ENCODE results near the gene CXCR5. TPM values are rescaled to one million over a fixed set of nuclear protein-coding genes. Genes with fewer than 3 reads are reported as not detected.

The CXCR5 gene
- total RNA-seq, 4 donors from 2014 or later: 0.17 TPM; not detected in 3

DNA sequence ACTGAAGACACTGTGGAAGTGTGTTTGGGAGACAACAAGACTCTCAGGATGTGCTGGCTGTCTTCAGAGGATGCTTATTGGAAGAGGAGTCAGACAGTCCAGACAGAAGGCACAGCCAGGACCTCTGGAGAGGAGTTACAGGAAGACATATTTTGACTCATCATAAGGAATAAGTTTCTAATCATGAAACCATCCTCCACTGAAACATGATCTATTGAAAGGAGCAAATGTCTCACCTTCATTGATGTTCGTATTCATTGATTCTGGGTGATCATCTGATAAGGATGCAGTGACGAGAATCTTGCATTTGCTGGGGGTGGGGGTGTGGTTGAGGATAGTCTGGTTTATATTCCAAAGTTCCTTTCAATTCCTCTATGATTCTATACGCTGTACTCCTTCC lies 2.5 kb upstream of the CXCR5 start:
- H3K27ac ChIP-seq (replicated peaks in 1 of 4): no peak overlapping the region
- H3K4me3 ChIP-seq: no peak overlapping the region
- DNase-seq (ENCODE audit: extremely low spot score): no peak
- H3K9me3 ChIP-seq: no peaks in the 10 kb centered on the region
- no peaks in the 10 kb centered on the region for H3K36me3 ChIP-seq
- peaks cover 0 to 15% (median 15%) of the 10 kb centered on the region in 4 donors for H3K4me1 ChIP-seq
- intact Hi-C loops (cut with DNase I): no loop called here
- TF ChIP-seq EP300 (IDR thresholded peaks at IDR 0.05) (no peak), POLR2AphosphoS5 (IDR thresholded peaks at IDR 0.05) (no peak), POLR2A (IDR thresholded peaks at IDR 0.05; ENCODE audit: low read depth) (no peak)
- TF ChIP-seq, protein P1, sequence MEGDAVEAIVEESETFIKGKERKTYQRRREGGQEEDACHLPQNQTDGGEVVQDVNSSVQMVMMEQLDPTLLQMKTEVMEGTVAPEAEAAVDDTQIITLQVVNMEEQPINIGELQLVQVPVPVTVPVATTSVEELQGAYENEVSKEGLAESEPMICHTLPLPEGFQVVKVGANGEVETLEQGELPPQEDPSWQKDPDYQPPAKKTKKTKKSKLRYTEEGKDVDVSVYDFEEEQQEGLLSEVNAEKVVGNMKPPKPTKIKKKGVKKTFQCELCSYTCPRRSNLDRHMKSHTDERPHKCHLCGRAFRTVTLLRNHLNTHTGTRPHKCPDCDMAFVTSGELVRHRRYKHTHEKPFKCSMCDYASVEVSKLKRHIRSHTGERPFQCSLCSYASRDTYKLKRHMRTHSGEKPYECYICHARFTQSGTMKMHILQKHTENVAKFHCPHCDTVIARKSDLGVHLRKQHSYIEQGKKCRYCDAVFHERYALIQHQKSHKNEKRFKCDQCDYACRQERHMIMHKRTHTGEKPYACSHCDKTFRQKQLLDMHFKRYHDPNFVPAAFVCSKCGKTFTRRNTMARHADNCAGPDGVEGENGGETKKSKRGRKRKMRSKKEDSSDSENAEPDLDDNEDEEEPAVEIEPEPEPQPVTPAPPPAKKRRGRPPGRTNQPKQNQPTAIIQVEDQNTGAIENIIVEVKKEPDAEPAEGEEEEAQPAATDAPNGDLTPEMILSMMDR (IDR thresholded peaks at IDR 0.05): no peak
- H3K27me3 ChIP-seq: no peaks in the 10 kb centered on the region
- 81% methylated on average over 3 of the region's 3 CpGs for WGBS

DNA sequence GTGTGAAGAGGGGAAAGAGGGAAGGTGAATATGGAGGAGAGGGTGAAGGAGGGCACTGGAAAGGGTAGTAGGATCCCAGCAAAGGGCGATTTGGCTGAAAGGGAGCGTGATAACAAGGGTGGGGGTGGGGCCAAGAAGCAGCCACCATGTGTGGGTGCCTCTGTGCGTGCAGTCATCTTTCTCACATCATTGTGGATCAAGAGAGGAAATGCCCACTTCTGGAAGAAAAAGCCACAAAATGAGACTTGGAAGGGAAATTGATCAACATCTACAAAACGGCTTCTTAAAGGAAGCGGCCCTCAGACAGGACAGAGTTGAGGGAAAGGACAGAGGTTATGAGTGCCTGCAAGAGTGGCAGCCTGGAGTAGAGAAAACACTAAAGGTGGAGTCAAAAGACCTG lies 1.2 kb upstream of the CXCR5 start:
- Histone ChIP-seq H3K27ac (replicated peaks in 1 of 4) (no peak overlapping the region), H3K4me1 (peaks cover 3 to 28% (median 27%) of the 10 kb centered on the region in 4 donors), H3K27me3 (no peaks in the 10 kb centered on the region), H3K36me3 (no peaks in the 10 kb centered on the region), H3K9me3 (no peaks in the 10 kb centered on the region), H3K4me3 (no peak overlapping the region)
- intact Hi-C loops (cut with DNase I): no loop called here
- TF ChIP-seq EP300 (IDR thresholded peaks at IDR 0.05): no peak
- DNase-seq (ENCODE audit: extremely low spot score): no peak
- 75% methylated on average over 5 of the region's 5 CpGs for WGBS

DNA sequence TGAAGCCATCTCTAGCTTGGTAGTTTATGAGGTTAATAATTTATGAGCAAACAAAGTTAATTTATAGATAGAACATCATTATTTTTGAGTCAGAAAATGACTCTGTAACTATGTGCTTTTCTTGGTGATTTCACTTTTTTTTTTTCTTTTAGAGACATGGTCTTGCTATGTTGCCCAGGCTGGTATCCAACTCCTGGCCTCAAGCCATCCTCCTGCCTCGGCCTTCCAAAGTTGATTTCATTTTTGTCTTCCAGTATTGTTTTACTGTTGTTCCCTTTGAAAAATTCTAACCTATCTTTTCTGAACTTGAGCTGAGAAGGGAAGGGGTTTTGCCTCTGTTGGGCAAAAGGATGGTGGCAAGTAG lies 706 bp upstream of the CXCR5 start:
- no peaks in the 10 kb centered on the region for H3K27me3 ChIP-seq
- peak overlapping the region in 1 of 4 donors; percentile 10 for H3K27ac ChIP-seq (replicated peaks in 1 of 4)
- intact Hi-C loops (cut with DNase I): no loop called here
- TF ChIP-seq, protein P1 (IDR thresholded peaks at IDR 0.05): no peak
- TF ChIP-seq POLR2A (IDR thresholded peaks at IDR 0.05; ENCODE audit: low read depth): no peak
- TF ChIP-seq POLR2AphosphoS5 (IDR thresholded peaks at IDR 0.05): no peak
- no peak for TF ChIP-seq EP300 (IDR thresholded peaks at IDR 0.05)
- H3K4me3 ChIP-seq: no peak overlapping the region
- DNase-seq (ENCODE audit: extremely low spot score): no peak
- peaks cover 8 to 33% (median 32%) of the 10 kb centered on the region in 4 donors for H3K4me1 ChIP-seq
- H3K36me3 ChIP-seq: no peaks in the 10 kb centered on the region
- WGBS: 39% methylated on average over 1 of the region's 1 CpG
- H3K9me3 ChIP-seq: no peaks in the 10 kb centered on the region

DNA sequence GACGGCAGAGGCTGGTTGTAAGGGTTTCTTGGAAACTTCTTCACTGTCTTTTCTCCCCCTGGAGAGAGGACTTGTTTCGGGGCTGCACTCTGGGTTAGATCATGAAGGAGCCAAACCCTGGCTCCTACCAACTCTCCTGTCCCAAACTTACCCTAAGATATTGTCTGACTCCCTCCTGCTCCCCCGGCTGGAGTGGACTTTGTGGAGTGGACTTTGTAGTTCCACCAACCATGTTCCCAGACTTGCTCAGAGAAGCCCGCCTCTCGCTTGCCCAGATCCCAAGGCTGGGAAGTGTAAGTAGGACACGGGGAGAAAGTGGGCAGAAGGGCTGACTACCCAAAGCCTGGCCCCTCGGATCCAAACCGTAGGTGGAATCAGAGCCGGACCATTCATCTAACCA lies 1.2 kb downstream of the CXCR5 start:
- TF ChIP-seq EP300 (IDR thresholded peaks at IDR 0.05) (no peak), POLR2AphosphoS5 (IDR thresholded peaks at IDR 0.05) (no peak), POLR2A (IDR thresholded peaks at IDR 0.05; ENCODE audit: low read depth) (no peak)
- TF ChIP-seq, protein P1 (IDR thresholded peaks at IDR 0.05): no peak

DNA sequence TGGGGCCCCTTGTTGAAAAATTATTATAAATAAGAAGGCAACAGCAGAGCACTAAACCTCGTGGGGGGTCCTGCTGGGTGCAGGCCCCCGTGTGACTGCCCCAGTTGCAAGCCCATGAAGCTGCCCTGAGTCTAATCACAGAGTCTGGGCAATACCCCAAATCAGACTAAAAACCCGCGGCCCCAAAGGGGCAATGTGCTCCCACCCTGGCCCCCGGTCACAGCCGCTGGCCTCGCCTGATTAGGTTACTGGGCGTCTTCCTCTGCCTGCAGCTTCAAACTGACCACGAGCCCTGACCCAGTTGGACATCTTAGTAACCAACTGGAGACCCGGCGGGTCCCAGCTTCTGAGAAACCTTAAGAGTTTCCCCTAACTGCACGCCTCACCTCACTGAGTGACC lies 1.6 kb downstream of the CXCR5 start:
- Histone ChIP-seq H3K27me3 (no peaks in the 10 kb centered on the region), H3K4me1 (peaks cover 31 to 56% (median 55%) of the 10 kb centered on the region in 4 donors), H3K36me3 (no peaks in the 10 kb centered on the region), H3K9me3 (no peaks in the 10 kb centered on the region), H3K27ac (replicated peaks in 1 of 4) (peak overlapping the region; percentile 80 to 89 (median 81)), H3K4me3 (no peak overlapping the region)
- 78% methylated on average over 10 of the region's 12 CpGs for WGBS
- DNase-seq (ENCODE audit: extremely low spot score): no peak
- intact Hi-C loops (cut with DNase I): no loop called here
- no peak for TF ChIP-seq POLR2A (IDR thresholded peaks at IDR 0.05; ENCODE audit: low read depth)
- TF ChIP-seq POLR2AphosphoS5 (IDR thresholded peaks at IDR 0.05): no peak
- no peak for TF ChIP-seq EP300 (IDR thresholded peaks at IDR 0.05)
- TF ChIP-seq, protein P1 (IDR thresholded peaks at IDR 0.05): no peak

More for the DNA sequence above, 1.2 kb downstream of the CXCR5 start:
- intact Hi-C loops (cut with DNase I): no loop called here
- Histone ChIP-seq H3K27me3 (no peaks in the 10 kb centered on the region), H3K4me3 (no peak overlapping the region), H3K4me1 (peaks cover 26 to 52% (median 51%) of the 10 kb centered on the region in 4 donors), H3K27ac (replicated peaks in 1 of 4) (peak overlapping the region in 1 of 4 donors; percentile 89), H3K9me3 (no peaks in the 10 kb centered on the region), H3K36me3 (no peaks in the 10 kb centered on the region)
- DNase-seq (ENCODE audit: extremely low spot score): no peak
- 94% methylated on average over 8 of the region's 9 CpGs for WGBS

Measured in esophagus muscularis mucosa (tissue), 4 donors.